ENCODE measurements around the gene SMC6. TPM values are rescaled to one million over a fixed set of nuclear protein-coding genes. Genes with fewer than 3 reads are reported as not detected.

The SMC6 gene
- total RNA-seq, 4 donors from 2014 or later = 8.9 to 18.6 (median 12.0) TPM

DNA sequence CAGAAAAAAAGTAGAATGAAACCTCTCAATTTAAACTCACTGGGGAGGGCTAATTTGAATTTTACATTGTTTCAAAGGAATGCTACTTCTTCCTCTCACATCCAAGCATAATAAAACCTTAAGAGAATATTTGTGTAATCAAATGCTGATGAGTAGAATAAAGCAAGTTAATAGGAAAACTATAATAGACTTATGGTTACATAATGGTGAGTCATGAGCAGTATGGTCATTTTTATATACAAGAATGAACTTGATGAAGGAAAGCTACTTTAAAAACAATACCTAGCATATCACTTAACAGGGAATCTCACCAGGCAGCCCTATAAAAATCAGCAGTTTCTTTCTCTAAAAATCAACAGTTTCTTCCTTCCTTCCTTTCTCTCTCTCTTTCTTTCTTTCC lies 132.8 kb downstream of the SMC6 start:
- TF ChIP-seq, protein P1, sequence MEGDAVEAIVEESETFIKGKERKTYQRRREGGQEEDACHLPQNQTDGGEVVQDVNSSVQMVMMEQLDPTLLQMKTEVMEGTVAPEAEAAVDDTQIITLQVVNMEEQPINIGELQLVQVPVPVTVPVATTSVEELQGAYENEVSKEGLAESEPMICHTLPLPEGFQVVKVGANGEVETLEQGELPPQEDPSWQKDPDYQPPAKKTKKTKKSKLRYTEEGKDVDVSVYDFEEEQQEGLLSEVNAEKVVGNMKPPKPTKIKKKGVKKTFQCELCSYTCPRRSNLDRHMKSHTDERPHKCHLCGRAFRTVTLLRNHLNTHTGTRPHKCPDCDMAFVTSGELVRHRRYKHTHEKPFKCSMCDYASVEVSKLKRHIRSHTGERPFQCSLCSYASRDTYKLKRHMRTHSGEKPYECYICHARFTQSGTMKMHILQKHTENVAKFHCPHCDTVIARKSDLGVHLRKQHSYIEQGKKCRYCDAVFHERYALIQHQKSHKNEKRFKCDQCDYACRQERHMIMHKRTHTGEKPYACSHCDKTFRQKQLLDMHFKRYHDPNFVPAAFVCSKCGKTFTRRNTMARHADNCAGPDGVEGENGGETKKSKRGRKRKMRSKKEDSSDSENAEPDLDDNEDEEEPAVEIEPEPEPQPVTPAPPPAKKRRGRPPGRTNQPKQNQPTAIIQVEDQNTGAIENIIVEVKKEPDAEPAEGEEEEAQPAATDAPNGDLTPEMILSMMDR (IDR thresholded peaks at IDR 0.05) = no peak
- DNase-seq (ENCODE audit: low spot score) (no peak), ATAC-seq (ENCODE audit: low FRiP score) (peak; percentile 57)

DNA sequence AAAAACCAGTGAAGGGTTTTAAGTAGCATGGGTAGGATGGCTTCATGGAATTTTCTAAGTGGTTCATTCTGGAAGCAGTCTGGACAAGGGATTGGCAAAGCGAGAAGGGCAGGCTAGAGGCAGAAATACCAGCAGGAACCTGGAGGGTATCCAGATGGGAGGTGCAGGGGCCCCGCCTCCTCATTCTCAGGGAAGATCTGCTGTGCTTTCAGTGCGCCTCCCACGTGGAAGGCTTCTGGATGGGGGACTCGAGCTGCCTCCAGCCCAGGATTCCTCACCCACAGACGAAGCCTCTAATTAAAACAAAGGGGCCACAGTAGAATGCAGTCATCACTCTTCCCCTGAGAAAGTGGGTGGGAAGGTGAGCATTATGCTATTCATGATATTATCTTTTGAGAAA lies 133.3 kb downstream of the SMC6 start:
- ATAC-seq (ENCODE audit: low FRiP score) = peak; percentile 24
- TF ChIP-seq, protein P1 (IDR thresholded peaks at IDR 0.05) = no peak
- DNase-seq (ENCODE audit: low spot score) = no peak

DNA sequence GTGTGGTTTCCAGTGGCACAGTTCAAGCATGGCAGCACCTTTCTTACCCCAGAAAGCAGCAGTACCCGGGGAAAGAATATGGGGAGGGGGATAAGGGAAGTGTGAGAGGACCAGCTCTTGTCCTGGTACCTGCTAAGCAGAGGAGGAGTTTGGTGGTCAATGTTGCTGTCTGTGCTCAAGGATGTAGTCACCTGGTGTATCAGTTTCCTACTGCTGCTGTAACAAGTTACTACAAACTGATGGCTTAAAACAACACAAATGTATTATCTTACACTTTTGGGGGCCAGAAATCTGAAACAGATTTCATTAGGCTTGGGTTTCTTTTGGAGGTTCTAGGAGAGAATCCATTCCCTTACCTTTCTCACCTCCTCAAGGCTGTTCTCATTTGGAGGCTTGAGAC lies 135.7 kb downstream of the SMC6 start:
- no peak for DNase-seq (ENCODE audit: low spot score)
- TF ChIP-seq, protein P1 (IDR thresholded peaks at IDR 0.05) = no peak
- no peak for ATAC-seq (ENCODE audit: low FRiP score)

DNA sequence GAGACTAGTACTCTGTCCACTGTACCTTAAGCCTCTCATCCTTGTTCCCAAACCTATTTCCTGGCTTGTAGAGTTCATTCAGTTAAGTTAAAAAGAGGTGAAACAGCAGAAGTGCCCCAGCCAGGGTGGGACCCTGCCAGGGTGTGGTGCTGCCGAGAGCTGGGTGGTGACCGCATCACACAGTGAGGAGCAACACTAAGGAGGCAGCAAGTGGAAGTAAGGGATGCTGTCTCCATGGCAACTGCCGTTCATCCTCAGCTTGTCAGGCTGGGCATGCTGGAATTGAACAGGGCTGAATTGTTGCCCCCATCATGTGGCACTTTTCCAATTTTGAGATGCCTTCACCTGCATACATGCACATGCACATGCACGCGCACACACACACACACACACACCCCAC lies 136.1 kb downstream of the SMC6 start:
- no peak for DNase-seq (ENCODE audit: low spot score)
- TF ChIP-seq, protein P1 (IDR thresholded peaks at IDR 0.05) = no peak
- no peak for ATAC-seq (ENCODE audit: low FRiP score)

DNA sequence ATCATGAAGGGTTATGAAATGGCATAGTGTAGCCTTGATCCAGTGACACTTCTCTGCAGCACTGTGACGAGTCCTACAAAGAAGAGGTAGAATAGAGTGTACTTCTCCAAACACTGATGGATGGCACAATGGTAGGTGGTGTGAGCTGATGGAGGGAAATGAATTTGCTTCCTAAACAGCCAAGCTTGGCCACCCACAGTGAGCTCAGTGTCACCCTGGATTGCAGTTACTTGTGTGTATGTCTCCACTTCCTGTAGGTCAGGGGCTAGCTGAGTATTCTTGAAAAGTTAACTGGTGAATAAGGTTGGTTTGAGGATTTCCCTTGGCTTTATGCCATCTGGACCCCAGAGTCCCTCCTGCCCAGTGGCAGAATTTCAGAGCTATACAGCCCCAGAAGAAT lies 137.2 kb downstream of the SMC6 start:
- ATAC-seq (ENCODE audit: low FRiP score) (no peak), DNase-seq (ENCODE audit: low spot score) (no peak)
- TF ChIP-seq, protein P1 (IDR thresholded peaks at IDR 0.05) = no peak

DNA sequence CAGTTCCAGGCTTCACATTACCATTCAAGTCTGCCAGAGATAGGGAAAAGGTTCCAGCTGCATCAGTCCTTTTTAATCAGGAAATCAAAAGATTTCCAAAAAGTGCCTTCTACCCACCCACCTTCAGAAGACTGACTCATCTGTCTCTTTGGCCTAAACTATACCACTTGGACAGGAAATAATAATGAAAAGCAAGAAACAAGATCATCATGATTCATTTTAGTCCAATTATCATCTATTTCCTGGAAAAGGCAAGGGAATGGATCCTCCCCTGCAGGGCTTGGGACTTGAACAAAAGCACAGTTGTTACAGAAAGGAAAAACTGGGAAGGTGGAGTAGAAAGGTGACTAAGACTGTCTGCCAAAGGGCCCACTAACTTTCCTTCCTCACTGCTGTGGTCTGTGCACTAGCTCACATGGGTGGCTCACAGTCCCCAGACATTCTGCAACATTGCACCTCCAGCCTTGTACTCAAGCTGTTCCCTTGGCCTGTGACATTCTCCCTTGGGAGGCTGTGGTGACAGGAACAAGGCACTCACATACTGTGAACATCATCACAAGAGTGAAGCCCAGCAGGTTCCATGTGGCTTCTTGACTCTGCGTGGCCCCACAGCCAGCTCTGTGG lies 137.8 kb downstream of the SMC6 start:
- DNase-seq (ENCODE audit: low spot score) = no peak
- peak; percentile 65 for ATAC-seq (ENCODE audit: low FRiP score)
- TF ChIP-seq, protein P1 (IDR thresholded peaks at IDR 0.05) = no peak

DNA sequence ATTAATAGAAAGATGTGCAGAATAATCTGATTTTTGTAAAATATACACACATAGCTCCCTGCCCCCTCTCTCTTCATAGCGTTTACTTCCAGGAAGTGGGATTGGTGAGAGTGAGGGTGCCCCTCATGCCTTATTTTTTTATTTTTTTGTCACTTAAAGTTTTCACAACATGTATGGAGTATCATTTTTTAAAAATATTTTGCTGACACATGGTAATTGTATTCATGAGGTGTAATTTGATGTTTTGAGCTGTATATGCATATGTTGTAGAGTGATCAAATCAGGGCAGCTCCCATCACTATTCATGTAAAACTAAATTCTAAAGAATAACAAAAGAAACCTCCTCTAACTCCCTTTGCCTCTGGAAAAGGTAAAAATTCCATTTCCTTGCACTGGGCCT lies 138.5 kb downstream of the SMC6 start:
- no peak for ATAC-seq (ENCODE audit: low FRiP score)

More for the DNA sequence above, 138.5 kb downstream of the SMC6 start:
- DNase-seq (ENCODE audit: low spot score) = no peak
- TF ChIP-seq, protein P1 (IDR thresholded peaks at IDR 0.05) = no peak
